PC-3 (cell line): Measurements from ENCODE around the gene HK1.

Experiments
- EZH2 ChIP-seq: fragments of 300-600 bp; sonication (generic); IDR thresholded peaks from one replicate; pipeline ENCODE4 v1.6.1; 2017; ENCODE audit warnings: antibody characterized with exemption, mild to moderate bottlenecking, low read length; ENCODE audit not compliant: unreplicated experiment
- TF ChIP-seq, protein P1 (sequence below): fragments of 300-600 bp; sonication (generic); conservative IDR thresholded peaks from 2 replicates; pipeline ENCODE4 v1.5.1; 2017; ENCODE audit warnings: antibody characterized with exemption, low read depth, mild to moderate bottlenecking, low read length

DNA sequence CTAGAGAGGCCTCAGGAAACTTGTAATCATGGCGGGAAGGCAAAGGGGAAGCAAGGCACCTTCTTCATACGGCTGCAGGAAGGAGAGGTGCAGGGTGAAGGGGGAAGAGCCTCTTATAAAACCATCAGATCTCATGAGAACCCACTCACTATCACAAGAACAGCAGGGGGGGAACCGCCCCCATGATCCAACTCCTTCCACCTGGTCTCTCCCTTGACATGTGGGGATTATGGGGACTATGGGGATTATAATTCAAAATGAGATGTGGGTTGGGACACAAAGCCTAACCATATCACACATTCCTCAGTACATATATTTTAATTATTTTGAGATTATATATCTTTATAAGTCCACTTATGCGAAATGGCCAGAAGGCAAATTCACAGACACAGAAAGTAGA lies 8.9 kb downstream of the HK1 start:
- TF ChIP-seq, protein P1, sequence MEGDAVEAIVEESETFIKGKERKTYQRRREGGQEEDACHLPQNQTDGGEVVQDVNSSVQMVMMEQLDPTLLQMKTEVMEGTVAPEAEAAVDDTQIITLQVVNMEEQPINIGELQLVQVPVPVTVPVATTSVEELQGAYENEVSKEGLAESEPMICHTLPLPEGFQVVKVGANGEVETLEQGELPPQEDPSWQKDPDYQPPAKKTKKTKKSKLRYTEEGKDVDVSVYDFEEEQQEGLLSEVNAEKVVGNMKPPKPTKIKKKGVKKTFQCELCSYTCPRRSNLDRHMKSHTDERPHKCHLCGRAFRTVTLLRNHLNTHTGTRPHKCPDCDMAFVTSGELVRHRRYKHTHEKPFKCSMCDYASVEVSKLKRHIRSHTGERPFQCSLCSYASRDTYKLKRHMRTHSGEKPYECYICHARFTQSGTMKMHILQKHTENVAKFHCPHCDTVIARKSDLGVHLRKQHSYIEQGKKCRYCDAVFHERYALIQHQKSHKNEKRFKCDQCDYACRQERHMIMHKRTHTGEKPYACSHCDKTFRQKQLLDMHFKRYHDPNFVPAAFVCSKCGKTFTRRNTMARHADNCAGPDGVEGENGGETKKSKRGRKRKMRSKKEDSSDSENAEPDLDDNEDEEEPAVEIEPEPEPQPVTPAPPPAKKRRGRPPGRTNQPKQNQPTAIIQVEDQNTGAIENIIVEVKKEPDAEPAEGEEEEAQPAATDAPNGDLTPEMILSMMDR = no peak
- no peak for TF ChIP-seq EZH2
